SK-N-SH (cell line): ENCODE data around the gene SLC2A5. TPM values are rescaled to one million over a fixed set of nuclear protein-coding genes. Genes with fewer than 3 reads are reported as not detected.
A peak's percentile ranks its signal among the peaks of the same experiment; 100 is the strongest.

ENCODE experiments used
- CTCF ChIA-PET: fragments of 300-600, 350-600 bp; formaldehyde crosslinking; extraction: SDS; loops from one replicate; lab custom pipeline; 2021; lab: Yijun Ruan, JAX
- POLR2A ChIA-PET: fragments of 350-600 bp; sonication (Branson Sonifier 250); formaldehyde crosslinking; extraction: SDS; loops from one replicate; lab custom pipeline; 2020; ENCODE audit warnings: antibody characterized with exemption, inconsistent platforms; lab: Yijun Ruan, JAX
- DNase-seq: peaks from one replicate; pipeline ENCODE4 v3.0.0; 2012
- H2AFZ ChIP-seq: fragments of 200-600 bp; sonication (generic); 2 replicates; pipeline ENCODE4 v1.8.1; 2016; ENCODE audit warnings: antibody characterized with exemption, mild to moderate bottlenecking, low read depth
- H3F3A ChIP-seq: fragments of 200-600 bp; sonication (generic); replicated peaks from 2 replicates; pipeline ENCODE3; 2016; ENCODE audit warnings: antibody characterized with exemption, mild to moderate bottlenecking; ENCODE audit not compliant: insufficient read depth
- H3K27ac ChIP-seq, 2 experiments: fragments of 200-500 bp in 1 of 2; fragments of 200-600 bp in 1 of 2; sonication (Bioruptor generic) in 1 of 2; sonication (generic), shearing (Covaris generic) in 1 of 2; 2 replicates each; pipeline versions ENCODE4 v1.5.1 to v1.6.1; 2014 to 2016; ENCODE audit warnings: low read depth in 2 of 2, inconsistent platforms in 1 of 2, low read length in 1 of 2, mild to moderate bottlenecking in 1 of 2, mixed read lengths in 1 of 2
- H3K27me3 ChIP-seq: fragments of 200-600 bp; sonication (generic), shearing (Covaris generic); 2 replicates; pipeline ENCODE4 v1.6.1; 2016; ENCODE audit warnings: mixed run types; ENCODE audit not compliant: insufficient read depth
- H3K36me3 ChIP-seq, 2 experiments: fragments of 200-500 bp in 1 of 2; fragments of 200-600 bp in 1 of 2; sonication (Bioruptor generic) in 1 of 2; sonication (generic) in 1 of 2; replicated peaks in 1 of 2; 2 replicates each; pipeline versions ENCODE3 to v1.5.1; 2014 to 2016; ENCODE audit warnings: low read length in 1 of 2, mild to moderate bottlenecking in 1 of 2; ENCODE audit not compliant: insufficient read depth in 2 of 2, control insufficient read depth in 1 of 2
- H3K4me1 ChIP-seq, 2 experiments: fragments of 200-500 bp in 1 of 2; fragments of 200-600 bp in 1 of 2; sonication (Bioruptor generic) in 1 of 2; sonication (generic), shearing (Covaris generic) in 1 of 2; 2 replicates each; pipeline versions ENCODE4 v1.5.1 to v1.6.1; 2014 to 2016; ENCODE audit warnings: low read depth in 1 of 2, low read length in 1 of 2, mixed run types in 1 of 2; ENCODE audit not compliant: insufficient read depth in 2 of 2, control insufficient read depth in 1 of 2
- H3K4me2 ChIP-seq: fragments of 200-600 bp; sonication (generic), shearing (Covaris generic); 2 replicates; pipeline ENCODE4 v1.6.1; 2017; ENCODE audit warnings: mixed run types
- H3K4me3 ChIP-seq, 2 experiments: fragments of 200-500 bp in 1 of 2; fragments of 200-600 bp in 1 of 2; sonication (Bioruptor generic) in 1 of 2; sonication (generic), shearing (Covaris generic) in 1 of 2; 2 replicates each; pipeline versions ENCODE4 v1.5.1 to v1.8.1; 2014 to 2016; ENCODE audit warnings: low read depth in 2 of 2, inconsistent platforms in 1 of 2, low read length in 1 of 2, mild to moderate bottlenecking in 1 of 2, mixed read lengths in 1 of 2, moderate library complexity in 1 of 2
- H3K79me2 ChIP-seq: fragments of 200-600 bp; sonication (generic); 2 replicates; pipeline ENCODE4 v1.8.1; 2017; ENCODE audit warnings: mild to moderate bottlenecking; ENCODE audit not compliant: insufficient read depth
- H3K9ac ChIP-seq: fragments of 200-600 bp; sonication (generic); 2 replicates; pipeline ENCODE4 v1.6.1; 2017; ENCODE audit warnings: mixed run types
- H3K9me2 ChIP-seq: fragments of 200-600 bp; sonication (generic); 2 replicates; pipeline ENCODE4 v1.6.1; 2017; ENCODE audit warnings: mixed run types
- H3K9me3 ChIP-seq: fragments of 200-600 bp; sonication (generic); 2 replicates; pipeline ENCODE4 v1.6.1; 2017; ENCODE audit warnings: mixed run types, mild to moderate bottlenecking, moderate library complexity
- H4K20me1 ChIP-seq: fragments of 200-600 bp; sonication (generic); 2 replicates; pipeline ENCODE4 v1.6.1; 2017; ENCODE audit warnings: mild to moderate bottlenecking, mixed run types; ENCODE audit not compliant: insufficient read depth
- GATA2 ChIP-seq: sonication (generic); formaldehyde crosslinking; IDR thresholded peaks from 2 replicates; pipeline ENCODE4 v1.5.0; 2020; ENCODE audit warnings: mild to moderate bottlenecking, missing genetic modification reagents
- JUND ChIP-seq: IDR thresholded peaks from 2 replicates; pipeline ENCODE4 v1.4.0; 2012
- NRF1 ChIP-seq: IDR thresholded peaks from 2 replicates; pipeline ENCODE4 v1.6.1; 2012; ENCODE audit warnings: low read depth, mild to moderate bottlenecking, low read length
- RAD21 ChIP-seq: IDR thresholded peaks from 2 replicates; pipeline ENCODE4 v1.6.1; 2012; ENCODE audit warnings: mild to moderate bottlenecking, low read length
- RCOR1 ChIP-seq: fragments of 150-350 bp; IDR thresholded peaks from 2 replicates; pipeline ENCODE4 v1.6.1; 2017; ENCODE audit warnings: antibody characterized with exemption, low read length
- RFX5 ChIP-seq: IDR thresholded peaks from 2 replicates; pipeline ENCODE4 v1.6.1; 2012; ENCODE audit warnings: mild to moderate bottlenecking, improper control_type of control experiment, low read length
- RXRA ChIP-seq: IDR thresholded peaks from 2 replicates; pipeline ENCODE4 v1.4.0; 2012; ENCODE audit warnings: low read depth, mild to moderate bottlenecking, borderline replicate concordance
- SMC3 ChIP-seq: IDR thresholded peaks from 2 replicates; pipeline ENCODE4 v1.6.1; 2012; ENCODE audit warnings: low read depth, low read length, improper control_type of control experiment
- whole genome bisulfite sequencing: methylation state at CpG from one replicate; pipeline ENCODE4 v1.1.6; 2017; ENCODE audit warnings: low lambda C conversion rate; 5-methylcytosine and 5-hydroxymethylcytosine counted together
- polyA plus RNA-seq, 3 experiments: library from polyadenylated mRNA; depleted of rRNA; stranded (reverse); fragments of >200 nt; gene quantifications; 2 replicates each; pipeline ENCODE4 v1.2.3, GENCODE V29; 2012
- TF ChIP-seq, protein P1 (sequence below): fragments of 200-600 bp; sonication (generic); IDR thresholded peaks from 2 replicates; pipeline ENCODE4 v1.6.1; 2017; ENCODE audit warnings: antibody characterized with exemption, mild to moderate bottlenecking, moderate library complexity
- TF ChIP-seq, protein P2 (sequence below): IDR thresholded peaks from 2 replicates; pipeline ENCODE4; 2012

The SLC2A5 gene
- polyA plus RNA-seq, 1 of the 3 experiments (the other 2 are of a cell fraction) = 0.02 TPM

DNA sequence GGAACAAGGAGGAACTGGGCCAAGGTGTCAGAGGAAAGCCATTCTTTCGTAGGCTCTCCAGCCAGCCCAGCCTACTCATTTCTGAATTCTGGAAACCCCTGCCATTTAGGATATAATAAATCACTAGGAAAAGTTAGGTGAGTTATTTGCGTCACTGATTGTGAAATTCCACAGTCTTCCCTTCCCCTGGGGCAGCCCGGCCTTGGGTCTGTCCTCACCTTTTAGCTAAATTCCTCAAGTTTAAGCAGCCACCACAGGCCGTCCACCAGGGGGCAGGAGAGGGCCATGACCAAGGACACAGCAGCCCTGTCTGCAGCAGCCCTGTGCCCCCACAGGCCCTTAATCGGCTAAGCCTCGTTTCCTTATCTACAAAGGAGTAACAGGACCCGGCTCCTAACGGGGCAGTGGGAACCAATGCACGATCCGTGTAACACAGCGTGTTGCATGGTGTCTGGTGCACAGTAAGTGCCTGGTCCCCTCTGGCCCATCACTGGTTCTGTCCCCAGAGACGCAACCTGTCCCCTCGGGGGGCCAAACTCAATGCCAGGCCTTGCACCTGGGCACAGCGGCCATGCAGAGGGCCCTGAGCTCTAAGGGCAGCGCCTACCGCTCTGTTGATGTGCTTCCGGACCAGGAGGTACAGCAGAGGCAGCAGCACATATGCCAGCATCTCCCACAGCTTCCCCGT, 41.4 kb upstream of the SLC2A5 start:
- H3K27ac ChIP-seq = no peak overlapping the region
- H3F3A ChIP-seq = no peaks in the 10 kb centered on the region
- CTCF ChIA-PET = interaction anchor here (0.5 to 6.7 kb wide), 58 partner anchors 11 to 380 kb away, joined by 3 to 138 read pairs (median 4); partner anchors contain the start of gene GPR157
- peak; percentile 87 for DNase-seq
- no peaks in the 10 kb centered on the region for H3K79me2 ChIP-seq
- peaks cover 0 to 3% of the 10 kb centered on the region in 2 experiments for H3K36me3 ChIP-seq
- no peaks in the 10 kb centered on the region for H3K27me3 ChIP-seq
- WGBS = 39% methylated on average over 11 of the region's 18 CpGs
- peaks cover 0 to 2% of the 10 kb centered on the region in 2 experiments; a peak in 1 of 4 replicates for H3K4me1 ChIP-seq
- no peaks in the 10 kb centered on the region for H3K9me3 ChIP-seq
- peak; percentile 34; the same call in 1 of the 2 replicates for TF ChIP-seq GATA2 (CRISPR knock-in tag)
- no peak for TF ChIP-seq RXRA
- TF ChIP-seq SMC3 = peak; percentile 87
- TF ChIP-seq, protein P1, sequence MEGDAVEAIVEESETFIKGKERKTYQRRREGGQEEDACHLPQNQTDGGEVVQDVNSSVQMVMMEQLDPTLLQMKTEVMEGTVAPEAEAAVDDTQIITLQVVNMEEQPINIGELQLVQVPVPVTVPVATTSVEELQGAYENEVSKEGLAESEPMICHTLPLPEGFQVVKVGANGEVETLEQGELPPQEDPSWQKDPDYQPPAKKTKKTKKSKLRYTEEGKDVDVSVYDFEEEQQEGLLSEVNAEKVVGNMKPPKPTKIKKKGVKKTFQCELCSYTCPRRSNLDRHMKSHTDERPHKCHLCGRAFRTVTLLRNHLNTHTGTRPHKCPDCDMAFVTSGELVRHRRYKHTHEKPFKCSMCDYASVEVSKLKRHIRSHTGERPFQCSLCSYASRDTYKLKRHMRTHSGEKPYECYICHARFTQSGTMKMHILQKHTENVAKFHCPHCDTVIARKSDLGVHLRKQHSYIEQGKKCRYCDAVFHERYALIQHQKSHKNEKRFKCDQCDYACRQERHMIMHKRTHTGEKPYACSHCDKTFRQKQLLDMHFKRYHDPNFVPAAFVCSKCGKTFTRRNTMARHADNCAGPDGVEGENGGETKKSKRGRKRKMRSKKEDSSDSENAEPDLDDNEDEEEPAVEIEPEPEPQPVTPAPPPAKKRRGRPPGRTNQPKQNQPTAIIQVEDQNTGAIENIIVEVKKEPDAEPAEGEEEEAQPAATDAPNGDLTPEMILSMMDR = peak; percentile 90
- peak; percentile 85 for TF ChIP-seq RAD21
- TF ChIP-seq, protein P2, sequence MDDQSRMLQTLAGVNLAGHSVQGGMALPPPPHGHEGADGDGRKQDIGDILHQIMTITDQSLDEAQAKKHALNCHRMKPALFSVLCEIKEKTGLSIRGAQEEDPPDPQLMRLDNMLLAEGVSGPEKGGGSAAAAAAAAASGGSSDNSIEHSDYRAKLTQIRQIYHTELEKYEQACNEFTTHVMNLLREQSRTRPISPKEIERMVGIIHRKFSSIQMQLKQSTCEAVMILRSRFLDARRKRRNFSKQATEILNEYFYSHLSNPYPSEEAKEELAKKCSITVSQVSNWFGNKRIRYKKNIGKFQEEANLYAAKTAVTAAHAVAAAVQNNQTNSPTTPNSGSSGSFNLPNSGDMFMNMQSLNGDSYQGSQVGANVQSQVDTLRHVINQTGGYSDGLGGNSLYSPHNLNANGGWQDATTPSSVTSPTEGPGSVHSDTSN = no peak
- no peaks in the 10 kb centered on the region for H4K20me1 ChIP-seq
- no peak overlapping the region for H3K4me2 ChIP-seq
- H3K9me2 ChIP-seq = no peaks in the 10 kb centered on the region
- peak overlapping the region in 1 of 2 experiments; percentile 24; a peak in 1 of 4 replicates for H3K4me3 ChIP-seq
- H3K9ac ChIP-seq = no peak overlapping the region
- no peak overlapping the region for H2AFZ ChIP-seq
- POLR2A ChIA-PET = no interaction called here

DNA sequence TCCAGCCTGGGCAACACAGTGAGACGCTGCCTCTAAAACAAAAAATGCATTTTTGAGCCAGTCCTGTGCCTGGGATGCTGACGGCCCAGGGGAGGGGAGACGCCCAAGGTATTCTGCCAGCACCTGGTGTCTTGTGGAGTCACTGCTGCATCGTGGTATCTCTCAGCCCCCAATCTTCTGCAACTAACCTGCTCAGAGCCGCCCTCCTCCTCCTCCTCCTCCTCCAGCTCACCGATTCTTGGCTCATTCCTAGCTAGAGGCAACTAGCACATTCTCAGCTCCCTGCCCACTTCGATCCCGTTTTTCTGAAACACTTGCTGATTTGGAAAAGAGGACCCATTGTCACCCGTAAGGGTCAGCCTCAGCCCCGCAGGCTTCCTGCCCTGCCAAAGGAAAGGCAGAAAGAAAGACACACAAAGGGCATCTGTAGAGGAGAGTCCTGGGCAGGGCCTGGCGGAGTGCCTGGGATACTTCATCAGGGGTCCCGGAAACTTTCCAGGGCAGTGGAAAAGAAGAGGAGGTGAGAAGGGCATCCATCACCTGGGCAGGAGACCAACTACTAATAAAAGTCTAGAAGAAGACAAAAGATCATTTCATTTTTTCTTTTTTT, 38.7 kb upstream of the SLC2A5 start:
- 96% methylated on average over 12 of the region's 12 CpGs for WGBS
- CTCF ChIA-PET = interaction anchor here (1.5 to 6.7 kb wide), 3 partner anchors 9 to 190 kb away, joined by 4 to 138 read pairs (median 79); no protein-coding TSS in a partner anchor

More for the DNA sequence above, 38.7 kb upstream of the SLC2A5 start:
- H3K4me2 ChIP-seq = no peak overlapping the region
- peaks cover 0 to 2% of the 10 kb centered on the region in 2 experiments; a peak in 1 of 4 replicates for H3K4me1 ChIP-seq
- no peaks in the 10 kb centered on the region for H4K20me1 ChIP-seq
- no peaks in the 10 kb centered on the region for H3K9me2 ChIP-seq
- no peak overlapping the region for H3K27ac ChIP-seq
- H3K9ac ChIP-seq = no peak overlapping the region
- no peaks in the 10 kb centered on the region for H3F3A ChIP-seq
- no peak overlapping the region for H2AFZ ChIP-seq
- H3K79me2 ChIP-seq = no peaks in the 10 kb centered on the region
- peaks cover 0 to 3% of the 10 kb centered on the region in 2 experiments for H3K36me3 ChIP-seq
- no peak for DNase-seq
- POLR2A ChIA-PET = no interaction called here
- H3K4me3 ChIP-seq = no peak overlapping the region
- TF ChIP-seq RCOR1 (no peak), RFX5 (no peak), JUND (no peak), NRF1 (no peak)
- TF ChIP-seq, protein P2 = no peak
- H3K9me3 ChIP-seq = no peaks in the 10 kb centered on the region
- no peaks in the 10 kb centered on the region for H3K27me3 ChIP-seq
